SK-N-MC (cell line): ENCODE measurements around the gene TSPAN19.

Source experiments
- DNase-seq: peaks from one replicate; pipeline ENCODE4 v3.0.0-alpha.2; 2011; ENCODE audit warnings: low read depth, low spot score
- H3K27ac ChIP-seq: fragments of 200-600 bp; sonication (generic); 2 replicates; pipeline ENCODE4 v1.5.1; 2016; ENCODE audit warnings: mixed run types
- H3K36me3 ChIP-seq: fragments of 200-600 bp; sonication (generic); 2 replicates; pipeline ENCODE4 v1.6.1; 2017; ENCODE audit warnings: antibody characterized with exemption, low read length, mixed read lengths; ENCODE audit not compliant: insufficient read depth
- H3K4me3 ChIP-seq: fragments of 200-600 bp; sonication (generic); 2 replicates; pipeline ENCODE4 v1.5.1; 2016
- H3K9ac ChIP-seq: fragments of 200-600 bp; sonication (generic); 2 replicates; pipeline ENCODE4 v1.8.0; 2017; ENCODE audit warnings: mixed run types, mixed read lengths; ENCODE audit not compliant: insufficient read length
- H3K9me3 ChIP-seq: fragments of 200-600 bp; sonication (generic); 2 replicates; pipeline ENCODE4 v1.6.1; 2017; ENCODE audit warnings: low read depth, mild to moderate bottlenecking, antibody characterized with exemption, low read length, moderate library complexity, mixed read lengths
- EZH2 ChIP-seq: fragments of 200-600 bp; sonication (generic); IDR thresholded peaks from one replicate; pipeline ENCODE4 v1.6.1; 2017; ENCODE audit warnings: antibody characterized with exemption
- FOXP2 ChIP-seq: optimal IDR thresholded peaks from 2 replicates; pipeline ENCODE3; 2011; ENCODE audit warnings: mild to moderate bottlenecking, moderate library complexity; ENCODE audit not compliant: insufficient read depth; ENCODE audit errors: extremely low read length, control extremely low read depth
- POLR2AphosphoS5 ChIP-seq: IDR thresholded peaks from 2 replicates; pipeline ENCODE4 v1.6.1; 2012; ENCODE audit warnings: mild to moderate bottlenecking, low read depth, low read length, borderline replicate concordance

TSPAN19 gene

DNA sequence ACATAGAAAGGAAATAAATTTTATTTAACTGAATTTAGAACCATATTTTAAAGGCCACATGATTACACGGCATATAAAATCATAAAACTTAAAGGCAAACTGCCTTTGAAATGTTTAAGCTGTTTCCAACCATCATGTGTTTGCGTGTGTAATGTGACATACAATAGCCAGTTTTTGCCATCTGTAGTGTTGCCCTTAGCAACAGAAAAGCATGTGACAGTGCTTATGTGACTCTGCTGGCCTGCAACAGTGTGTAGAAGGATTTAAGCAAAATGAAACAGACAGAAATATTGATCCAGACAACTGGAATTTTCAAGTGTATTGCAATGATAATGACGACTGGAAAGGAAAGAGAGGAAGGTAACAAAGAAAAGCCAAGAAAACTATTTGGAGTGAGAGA lies 49.5 kb downstream of the TSPAN19 start:
- Histone ChIP-seq H3K9me3 (no peaks in the 10 kb centered on the region), H3K4me3 (no peak overlapping the region), H3K36me3 (no peaks in the 10 kb centered on the region), H3K27ac (no peak overlapping the region), H3K9ac (no peak overlapping the region)
- TF ChIP-seq FOXP2 = no peak
- TF ChIP-seq EZH2 = no peak
- TF ChIP-seq POLR2AphosphoS5 = no peak
- DNase-seq = no peak

DNA sequence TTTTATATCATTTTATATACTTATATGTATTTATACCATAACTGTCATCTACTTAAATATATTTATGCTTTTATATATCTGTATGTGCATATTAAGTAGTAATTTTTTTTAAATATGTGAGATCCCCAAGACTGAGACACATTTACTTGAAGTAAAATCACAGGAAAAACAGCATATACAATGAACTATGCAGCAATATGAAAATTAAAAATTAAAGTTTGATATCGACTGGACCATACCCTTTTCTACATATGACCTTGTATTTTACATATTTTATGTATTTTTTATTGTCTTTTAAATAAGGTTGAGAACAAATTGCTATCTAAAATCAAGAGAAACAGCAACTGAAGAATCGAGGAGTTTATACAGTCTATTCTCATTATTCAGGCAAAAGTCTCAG lies 50.0 kb downstream of the TSPAN19 start:
- Histone ChIP-seq H3K36me3 (no peaks in the 10 kb centered on the region), H3K27ac (no peak overlapping the region)

DNA sequence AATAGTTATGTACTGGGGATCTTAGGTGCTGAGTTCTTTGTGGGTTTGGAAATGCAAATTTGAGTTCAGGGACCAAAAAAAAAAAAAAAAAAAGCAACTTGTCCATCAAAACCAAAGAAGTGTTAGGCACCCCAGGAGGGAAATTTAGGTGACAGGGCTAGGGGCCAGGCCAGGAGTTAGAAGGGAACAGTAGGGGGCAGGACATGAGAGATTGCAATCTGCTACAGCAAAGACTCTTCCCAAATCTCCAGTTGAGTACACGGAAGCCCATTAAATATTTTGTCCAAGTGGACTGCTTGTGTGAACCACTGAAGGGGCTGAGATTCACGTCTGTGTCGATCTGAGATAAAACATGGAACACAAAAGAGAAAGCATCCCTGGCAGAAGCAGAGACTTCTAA lies 52.8 kb downstream of the TSPAN19 start:
- no peak overlapping the region for H3K27ac ChIP-seq
- no peak for DNase-seq
- TF ChIP-seq POLR2AphosphoS5 = no peak
- no peak for TF ChIP-seq EZH2
- no peak for TF ChIP-seq FOXP2
- no peaks in the 10 kb centered on the region for H3K36me3 ChIP-seq
- no peak overlapping the region for H3K9ac ChIP-seq
- no peaks in the 10 kb centered on the region for H3K9me3 ChIP-seq
- no peak overlapping the region for H3K4me3 ChIP-seq

More for the DNA sequence above, 50.0 kb downstream of the TSPAN19 start:
- no peak overlapping the region for H3K9ac ChIP-seq
- H3K4me3 ChIP-seq = no peak overlapping the region
- H3K9me3 ChIP-seq = no peaks in the 10 kb centered on the region
- DNase-seq = no peak
- no peak for TF ChIP-seq EZH2
- TF ChIP-seq POLR2AphosphoS5 = no peak
- no peak for TF ChIP-seq FOXP2

DNA sequence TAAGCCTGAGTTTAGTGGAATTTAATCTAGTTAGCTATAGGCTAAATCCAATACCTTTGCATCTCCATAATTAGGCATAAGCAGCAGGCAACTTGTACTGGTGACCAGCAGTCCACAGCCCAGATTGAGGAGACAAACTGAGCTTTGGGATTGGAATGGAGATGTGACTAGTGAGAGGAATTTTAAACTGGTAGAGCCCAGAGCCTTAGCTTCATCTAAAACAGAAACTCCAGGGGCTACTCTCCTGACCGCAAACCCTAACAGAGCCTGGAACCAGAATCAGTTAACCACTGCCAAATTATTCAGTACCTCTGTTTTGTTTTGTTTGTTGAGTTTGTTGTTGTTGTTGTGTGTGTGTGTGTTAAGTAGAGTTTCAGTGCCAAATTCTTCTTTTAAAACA lies 53.2 kb downstream of the TSPAN19 start:
- H3K9me3 ChIP-seq = no peaks in the 10 kb centered on the region
- H3K36me3 ChIP-seq = no peaks in the 10 kb centered on the region
- H3K9ac ChIP-seq = no peak overlapping the region
- TF ChIP-seq FOXP2 = no peak
- TF ChIP-seq POLR2AphosphoS5 = no peak
- no peak for TF ChIP-seq EZH2
- no peak overlapping the region for H3K4me3 ChIP-seq
- DNase-seq = no peak
- H3K27ac ChIP-seq = no peak overlapping the region

DNA sequence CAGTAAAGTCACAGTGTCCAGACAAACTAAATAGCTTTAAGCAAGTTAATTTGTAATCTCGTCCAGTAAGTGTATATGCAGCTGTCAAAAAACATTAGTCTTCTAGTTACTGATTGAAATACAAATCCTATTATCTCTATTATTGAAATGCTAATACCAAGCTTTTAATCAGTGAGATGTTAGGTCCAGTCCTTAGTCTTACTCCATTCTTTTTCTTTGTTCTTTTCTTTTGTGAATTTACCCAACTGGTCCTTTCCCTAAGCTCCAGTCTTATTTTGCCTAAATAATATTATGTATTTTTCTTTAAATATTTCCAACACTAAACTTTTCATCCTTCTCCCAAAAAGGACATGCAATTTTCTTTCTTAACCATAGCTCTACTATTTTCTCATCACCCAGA lies 57.2 kb downstream of the TSPAN19 start:
- no peak overlapping the region for H3K27ac ChIP-seq
- no peak overlapping the region for H3K9ac ChIP-seq
- H3K9me3 ChIP-seq = no peaks in the 10 kb centered on the region
- no peak for DNase-seq
- H3K4me3 ChIP-seq = no peak overlapping the region
- no peaks in the 10 kb centered on the region for H3K36me3 ChIP-seq
- no peak for TF ChIP-seq EZH2
- TF ChIP-seq FOXP2 = no peak
- TF ChIP-seq POLR2AphosphoS5 = no peak

DNA sequence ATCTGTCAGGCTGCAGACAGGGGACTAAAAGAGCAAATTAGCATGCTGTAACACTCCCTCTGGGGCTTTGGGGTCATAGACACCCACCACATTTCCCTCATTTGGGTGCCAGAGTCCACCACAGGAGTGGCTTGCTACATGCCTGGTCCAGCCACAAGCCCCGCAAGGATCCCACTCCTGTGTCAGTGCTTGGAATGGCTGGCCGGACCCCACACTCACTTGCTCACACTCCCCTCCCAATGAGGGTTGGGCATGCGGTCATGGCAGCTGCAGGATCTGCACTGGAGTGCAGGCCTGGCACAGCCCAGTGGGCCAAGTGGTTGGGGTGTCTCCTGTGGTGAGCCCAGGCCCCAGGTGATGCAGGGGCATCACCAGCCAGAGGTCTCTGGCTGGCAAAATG lies 59.9 kb downstream of the TSPAN19 start:
- H3K9me3 ChIP-seq = no peaks in the 10 kb centered on the region
- no peak overlapping the region for H3K27ac ChIP-seq
- H3K4me3 ChIP-seq = no peak overlapping the region
- TF ChIP-seq EZH2 = no peak
- no peak for TF ChIP-seq POLR2AphosphoS5
- H3K9ac ChIP-seq = no peak overlapping the region
- no peaks in the 10 kb centered on the region for H3K36me3 ChIP-seq
- no peak for DNase-seq

DNA sequence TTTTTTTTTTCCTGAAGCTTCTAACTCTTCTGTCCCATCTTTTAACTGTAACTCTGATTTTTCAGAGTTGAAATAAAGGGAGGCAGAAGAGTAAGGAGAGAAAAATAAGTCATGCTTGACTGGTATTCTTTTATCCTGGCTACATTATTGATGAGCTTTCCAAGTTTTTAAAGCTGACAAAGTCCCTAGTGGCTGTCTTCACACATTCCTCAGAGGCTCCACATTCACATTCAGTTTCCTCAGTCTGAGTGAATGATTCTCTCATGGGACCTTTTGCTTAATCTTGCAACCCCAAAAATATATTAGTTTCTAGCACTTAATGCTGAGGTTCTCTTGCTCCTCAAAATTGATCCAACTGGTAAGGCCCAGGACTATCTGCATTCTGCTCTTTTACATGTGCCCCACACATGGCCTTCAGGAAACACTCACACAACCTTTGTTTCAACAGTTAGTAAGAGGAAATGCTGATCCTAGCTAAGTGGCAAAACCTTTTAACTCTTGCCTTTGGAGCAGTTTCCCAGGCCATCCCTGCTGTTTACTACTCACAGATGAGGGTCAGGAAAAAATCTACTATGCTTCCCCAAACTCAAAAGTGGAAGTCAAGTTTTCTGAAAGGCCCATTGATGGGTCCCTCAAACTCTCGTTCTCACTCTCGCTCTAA lies 61.8 kb downstream of the TSPAN19 start:
- Histone ChIP-seq H3K27ac (0 out of 2 replicates have a peak overlapping the region, but pooled peaks have one; percentile 26), H3K9me3 (no peaks in the 10 kb centered on the region), H3K36me3 (no peaks in the 10 kb centered on the region), H3K4me3 (0 out of 2 replicates have a peak overlapping the region, but pooled peaks have one; percentile 1), H3K9ac (no peak overlapping the region)
- no peak for TF ChIP-seq FOXP2
- DNase-seq = no peak

DNA sequence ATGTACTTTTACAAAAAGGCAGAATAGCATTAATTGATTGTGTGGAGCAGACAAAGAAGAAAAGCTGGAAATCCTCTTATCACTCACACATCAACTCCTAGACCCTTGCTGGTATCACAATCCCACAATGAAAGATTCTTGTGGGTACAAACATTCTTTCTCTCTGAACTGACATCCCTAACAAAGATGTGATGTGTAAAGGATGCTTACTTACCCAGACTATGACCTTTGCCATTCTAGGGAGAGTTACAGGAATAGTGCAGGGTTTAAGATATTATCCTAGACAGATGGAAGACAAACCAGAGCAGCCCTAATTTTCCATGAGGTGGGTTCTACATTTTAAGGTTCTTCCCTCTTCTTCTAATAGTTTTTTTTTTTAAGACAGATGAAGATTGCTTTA lies 63.1 kb downstream of the TSPAN19 start:
- TF ChIP-seq POLR2AphosphoS5 = no peak
- no peak for TF ChIP-seq EZH2
- no peak for TF ChIP-seq FOXP2

DNA sequence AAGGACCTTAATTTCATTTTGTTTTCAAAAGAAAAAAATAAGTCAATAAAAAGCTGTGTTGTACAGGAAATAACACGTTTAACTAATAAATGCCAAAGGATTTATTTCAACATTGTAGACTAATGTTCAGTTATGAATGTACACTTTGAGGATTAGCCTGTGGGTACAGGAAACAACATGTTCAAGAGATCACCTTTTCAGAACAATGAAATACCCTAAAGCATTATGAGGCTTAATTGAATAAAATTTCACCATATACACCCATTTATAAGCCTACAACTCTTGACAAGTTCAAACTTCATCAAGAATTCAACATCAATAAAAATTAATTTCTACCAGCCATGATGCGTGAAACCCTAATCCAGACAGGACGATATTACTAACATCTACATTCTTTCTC lies 66.9 kb downstream of the TSPAN19 start:
- no peak for DNase-seq
- TF ChIP-seq FOXP2 (no peak), POLR2AphosphoS5 (no peak), EZH2 (no peak)
- Histone ChIP-seq H3K36me3 (no peaks in the 10 kb centered on the region), H3K4me3 (no peak overlapping the region), H3K27ac (no peak overlapping the region), H3K9me3 (no peaks in the 10 kb centered on the region), H3K9ac (no peak overlapping the region)

More for the DNA sequence above, 63.1 kb downstream of the TSPAN19 start:
- H3K27ac ChIP-seq = no peak overlapping the region
- no peak for DNase-seq
- no peak overlapping the region for H3K4me3 ChIP-seq
- H3K9ac ChIP-seq = no peak overlapping the region
- no peaks in the 10 kb centered on the region for H3K36me3 ChIP-seq
- H3K9me3 ChIP-seq = no peaks in the 10 kb centered on the region
